Measurements from ENCODE around the gene LEAP2.

The LEAP2 gene

GRCh38 chr5:132848270-132848669 is 25.2 kb upstream of the LEAP2 start:
- Histone ChIP-seq H3K27me3 (ENCODE audit: low read length) (no peaks in the 10 kb centered on the region), H3F3A (ENCODE audit: insufficient read depth) (no peaks in the 10 kb centered on the region), H3K9me3 (ENCODE audit: insufficient read depth, low read length) (no peaks in the 10 kb centered on the region), H3K9ac (ENCODE audit: low read length) (no peak overlapping the region), H3K79me2 (ENCODE audit: insufficient read depth, low read length) (no peaks in the 10 kb centered on the region), H3K4me2 (ENCODE audit: low read depth, low read length, poor library complexity, severe bottlenecking) (no peak overlapping the region), H3K4me3 (ENCODE audit: insufficient read depth, low read length, poor library complexity, severe bottlenecking) (no peak overlapping the region), H3K36me3 (ENCODE audit: low read length) (no peaks in the 10 kb centered on the region), H2AFZ (ENCODE audit: low read depth, low read length, severe bottlenecking) (no peak overlapping the region), H4K20me1 (ENCODE audit: low read depth, low read length) (no peaks in the 10 kb centered on the region), H3K27ac (ENCODE audit: low read depth, low read length) (no peak overlapping the region), H3K9me2 (replicated peaks; ENCODE audit: insufficient read depth, low read length) (no peaks in the 10 kb centered on the region)
- TF ChIP-seq EZH2phosphoT487 (conservative IDR thresholded peaks at IDR 0.05; ENCODE audit: low read length), result no peak
- TF ChIP-seq CTCF (IDR thresholded peaks at IDR 0.05; ENCODE audit: insufficient read depth, low read length, poor library complexity, severe bottlenecking), result no peak

- Histone ChIP-seq H3K9me3 (ENCODE audit: insufficient read depth, low read length) (no peaks in the 10 kb centered on the region), H3K27ac (ENCODE audit: low read depth, low read length) (no peak overlapping the region), H3K9ac (ENCODE audit: low read length) (no peak overlapping the region), H3F3A (ENCODE audit: insufficient read depth) (no peaks in the 10 kb centered on the region), H3K27me3 (ENCODE audit: low read length) (no peaks in the 10 kb centered on the region), H2AFZ (ENCODE audit: low read depth, low read length, severe bottlenecking) (no peak overlapping the region), H3K36me3 (ENCODE audit: low read length) (no peaks in the 10 kb centered on the region), H3K9me2 (replicated peaks; ENCODE audit: insufficient read depth, low read length) (no peaks in the 10 kb centered on the region), H3K4me3 (ENCODE audit: insufficient read depth, low read length, poor library complexity, severe bottlenecking) (no peak overlapping the region), H3K79me2 (ENCODE audit: insufficient read depth, low read length) (no peaks in the 10 kb centered on the region), H4K20me1 (ENCODE audit: low read depth, low read length) (no peaks in the 10 kb centered on the region), H3K4me2 (ENCODE audit: low read depth, low read length, poor library complexity, severe bottlenecking) (no peak overlapping the region)
- TF ChIP-seq CTCF (IDR thresholded peaks at IDR 0.05; ENCODE audit: insufficient read depth, low read length, poor library complexity, severe bottlenecking) (no peak), EZH2phosphoT487 (conservative IDR thresholded peaks at IDR 0.05; ENCODE audit: low read length) (no peak)
Measured at GRCh38 chr5:132849347-132849746, 24.1 kb upstream of the LEAP2 start.

GRCh38 chr5:132850066-132850465 is 23.4 kb upstream of the LEAP2 start:
- H3K79me2 ChIP-seq (ENCODE audit: insufficient read depth, low read length), result no peaks in the 10 kb centered on the region
- no peaks in the 10 kb centered on the region for H3K9me3 ChIP-seq (ENCODE audit: insufficient read depth, low read length)
- no peaks in the 10 kb centered on the region for H3K27me3 ChIP-seq (ENCODE audit: low read length)
- no peak overlapping the region for H3K4me3 ChIP-seq (ENCODE audit: insufficient read depth, low read length, poor library complexity, severe bottlenecking)
- no peak overlapping the region for H3K9ac ChIP-seq (ENCODE audit: low read length)
- no peaks in the 10 kb centered on the region for H3K9me2 ChIP-seq (replicated peaks; ENCODE audit: insufficient read depth, low read length)
- H3K4me2 ChIP-seq (ENCODE audit: low read depth, low read length, poor library complexity, severe bottlenecking), result no peak overlapping the region
- H2AFZ ChIP-seq (ENCODE audit: low read depth, low read length, severe bottlenecking), result no peak overlapping the region
- H3K27ac ChIP-seq (ENCODE audit: low read depth, low read length), result no peak overlapping the region
- no peaks in the 10 kb centered on the region for H4K20me1 ChIP-seq (ENCODE audit: low read depth, low read length)
- H3F3A ChIP-seq (ENCODE audit: insufficient read depth), result no peaks in the 10 kb centered on the region
- TF ChIP-seq EZH2phosphoT487 (conservative IDR thresholded peaks at IDR 0.05; ENCODE audit: low read length) (no peak), CTCF (IDR thresholded peaks at IDR 0.05; ENCODE audit: insufficient read depth, low read length, poor library complexity, severe bottlenecking) (no peak)
- no peaks in the 10 kb centered on the region for H3K36me3 ChIP-seq (ENCODE audit: low read length)

Data from SU-DHL-6 (cell line).